8988T (cell line): Measurements from ENCODE around the gene UBA3.

Source experiments
- DNase-seq: peaks from one replicate; pipeline ENCODE4 v3.0.0; 2011

UBA3 gene

GRCh38 chr3:69065318-69065964, 14.7 kb downstream of the UBA3 start:
- no peak for DNase-seq

- DNase-seq: no peak
These were observed 16.5 kb downstream of the UBA3 start for GRCh38 chr3:69063636-69064035.

DNA sequence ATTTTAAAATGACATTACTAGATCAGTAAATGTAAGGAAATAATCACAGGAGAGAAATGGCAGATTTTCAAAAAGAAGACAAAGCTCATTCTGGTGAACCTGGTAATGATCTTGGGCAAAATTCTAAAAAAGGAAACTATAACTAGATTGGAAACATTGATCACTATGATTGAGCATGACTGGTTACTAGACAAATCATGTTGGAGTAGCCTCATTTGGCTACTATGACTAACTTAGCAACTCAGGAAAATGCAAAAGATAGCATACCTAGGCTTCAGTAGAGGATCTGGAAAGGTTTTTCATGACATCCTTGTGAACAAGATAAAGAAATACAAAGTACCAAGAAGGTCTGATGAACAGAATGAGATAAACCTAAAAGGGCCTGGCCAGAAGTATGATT, 20.5 kb downstream of the UBA3 start:
- DNase-seq: no peak

GRCh38 chr3:69058947-69059224, 21.3 kb downstream of the UBA3 start:
- DNase-seq: no peak

DNA sequence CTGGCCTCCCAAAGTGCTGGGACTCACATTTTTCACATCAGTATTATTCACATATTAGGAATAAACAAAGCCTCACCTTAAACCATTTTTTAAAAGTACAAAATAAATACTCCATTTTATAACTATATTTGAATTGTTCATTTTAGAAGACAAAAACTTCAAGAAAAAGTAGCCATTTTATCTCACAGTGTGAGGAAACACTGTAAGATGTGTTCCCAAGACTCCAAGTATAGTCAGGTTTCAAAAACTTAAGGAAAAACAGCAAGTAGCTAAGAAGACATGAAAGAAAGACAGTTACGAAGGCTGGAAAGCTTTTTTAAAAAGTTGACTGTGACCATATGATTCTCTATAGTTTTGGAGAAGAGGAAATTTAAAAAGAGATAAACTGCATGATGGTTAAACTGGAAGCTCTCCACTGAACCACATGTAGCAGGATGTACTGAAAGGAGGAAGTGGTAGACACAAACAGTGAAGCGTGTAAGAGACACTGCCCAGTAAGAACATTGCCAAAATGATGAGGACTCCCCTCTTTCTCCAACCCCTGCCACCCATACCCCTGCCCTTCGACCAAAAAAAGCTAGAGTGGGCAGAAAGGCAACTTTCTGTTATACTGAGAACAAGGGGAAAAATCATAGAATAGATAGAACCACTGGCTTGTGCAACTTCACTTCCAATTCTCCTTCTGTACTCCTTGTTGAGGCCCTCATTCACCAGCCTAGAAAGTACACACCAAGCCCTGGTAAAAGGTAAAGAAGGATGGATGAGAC, 21.8 kb downstream of the UBA3 start:
- DNase-seq: no peak

GRCh38 chr3:69052472-69052898, 27.7 kb downstream of the UBA3 start:
- DNase-seq: no peak

DNA sequence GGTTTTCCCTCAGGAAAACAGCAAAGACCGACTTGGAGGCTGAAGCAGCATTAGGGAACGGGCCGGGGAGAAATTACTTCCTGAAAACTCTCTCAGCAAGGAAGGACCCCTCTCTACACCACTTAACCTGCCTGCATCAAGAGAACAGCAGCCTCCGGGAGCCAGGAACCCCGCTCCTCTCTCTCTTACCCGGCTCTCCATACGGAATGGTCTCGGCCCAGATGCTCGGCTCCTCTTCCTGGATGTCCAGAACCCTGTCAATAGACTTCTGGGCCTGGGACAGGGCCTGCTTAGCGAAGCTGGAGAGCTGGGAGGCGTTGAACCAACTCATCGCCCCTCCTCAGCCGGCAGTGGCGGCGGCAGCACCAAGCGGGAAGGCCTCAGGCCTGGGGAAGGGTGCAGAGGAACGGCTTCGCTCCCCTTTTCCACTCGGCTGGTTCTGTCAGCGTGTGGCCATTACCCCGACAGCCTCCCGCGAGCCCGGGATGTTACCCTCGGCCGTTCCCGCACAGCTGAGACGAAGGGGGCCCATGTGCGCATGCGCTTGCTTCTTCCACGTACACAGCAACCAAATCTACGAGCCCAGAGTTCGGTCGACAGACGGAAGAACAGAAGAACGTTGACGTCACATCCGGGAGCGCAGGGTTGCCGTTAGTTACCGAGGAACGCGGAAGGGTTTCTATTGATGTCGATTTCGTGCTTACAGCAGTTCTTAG, 28.3 kb downstream of the UBA3 start, which contains the start of gene TMF1:
TSS of gene TMF1 (minus strand) at position 578 of the 716 bp plus-strand sequence. CDS start at position 331, 247 bp downstream.
- peak; percentile 47 for DNase-seq

GRCh38 chr3:69048990-69049389, 31.2 kb downstream of the UBA3 start:
- no peak for DNase-seq

DNA sequence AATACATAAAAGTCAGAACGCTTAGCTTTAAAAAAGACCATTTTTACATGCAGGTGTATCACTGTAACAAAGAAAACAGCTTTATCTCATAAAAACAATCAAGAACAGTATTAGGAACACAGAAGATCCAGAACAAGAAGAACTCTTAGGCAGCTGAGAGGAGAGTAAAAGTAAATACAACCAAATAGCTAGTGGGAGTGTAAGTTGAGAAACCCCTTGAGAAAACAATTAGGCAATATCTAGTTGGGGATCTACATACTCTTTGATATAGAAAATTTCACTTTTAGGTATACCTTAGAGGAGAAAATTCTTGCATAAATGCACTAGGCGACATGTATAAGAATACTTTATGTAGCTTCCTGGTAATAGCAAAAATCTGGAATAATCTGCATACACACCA, 35.6 kb downstream of the UBA3 start:
- no peak for DNase-seq

- no peak for DNase-seq
These were observed 46.7 kb downstream of the UBA3 start for GRCh38 chr3:69033470-69033869.

DNA sequence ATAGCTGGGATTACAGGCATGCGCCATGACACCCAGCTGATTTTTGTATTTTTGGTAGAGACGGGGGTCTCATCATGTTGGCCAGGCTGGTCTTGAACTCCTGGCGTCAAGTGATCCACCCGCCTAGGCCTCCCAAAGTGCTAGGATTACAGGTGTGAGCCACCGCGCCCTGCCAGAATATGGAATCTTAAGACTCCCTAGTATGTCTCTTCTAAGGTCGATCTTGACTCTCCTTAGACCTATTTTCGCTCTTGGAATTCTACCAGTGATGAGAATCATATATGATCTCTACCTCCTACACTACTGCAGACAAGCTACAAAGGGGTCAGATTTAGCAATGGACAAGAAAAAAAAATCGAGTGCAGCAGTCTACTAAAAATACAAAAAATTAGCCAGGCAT, 47.4 kb downstream of the UBA3 start:
- no peak for DNase-seq

DNA sequence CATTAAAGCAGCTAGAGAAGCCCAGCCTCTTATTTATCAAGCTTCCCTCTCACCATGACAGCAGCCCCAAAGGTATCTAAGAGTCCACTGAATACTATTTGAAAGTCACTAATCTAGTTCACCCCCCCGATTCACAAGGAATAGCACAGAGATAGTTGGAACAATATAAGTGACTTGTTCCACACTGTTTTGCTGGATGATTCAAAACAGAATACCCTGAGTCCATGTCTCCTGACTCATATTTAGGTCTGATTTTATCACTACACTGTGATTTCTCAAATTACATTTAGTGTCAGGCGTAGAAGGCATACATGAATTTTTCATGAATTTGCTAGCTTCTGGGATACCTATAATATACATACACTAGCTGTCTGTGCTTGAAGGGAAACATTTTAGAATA, 48.0 kb downstream of the UBA3 start:
- no peak for DNase-seq

GRCh38 chr3:69031635-69032034, 48.5 kb downstream of the UBA3 start:
- no peak for DNase-seq

DNA sequence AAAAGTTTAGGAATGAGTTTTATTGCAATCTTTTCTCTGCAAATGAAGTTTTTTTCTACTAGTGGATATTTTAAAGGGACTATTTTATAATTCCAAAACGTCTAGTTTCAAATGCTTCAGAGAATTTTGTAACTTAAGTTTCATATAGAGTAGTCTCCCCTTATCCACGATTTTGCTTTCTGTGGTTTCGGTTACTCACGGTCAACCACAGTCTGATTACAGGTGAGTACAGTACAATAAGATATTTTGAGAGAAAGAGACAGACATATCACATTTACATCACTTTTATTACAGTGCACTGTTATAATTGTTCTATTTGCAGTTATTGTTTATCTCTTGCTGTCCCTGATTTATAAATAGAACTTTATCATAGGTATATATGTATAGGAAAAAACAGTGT, 59.3 kb downstream of the UBA3 start:
- no peak for DNase-seq

DNA sequence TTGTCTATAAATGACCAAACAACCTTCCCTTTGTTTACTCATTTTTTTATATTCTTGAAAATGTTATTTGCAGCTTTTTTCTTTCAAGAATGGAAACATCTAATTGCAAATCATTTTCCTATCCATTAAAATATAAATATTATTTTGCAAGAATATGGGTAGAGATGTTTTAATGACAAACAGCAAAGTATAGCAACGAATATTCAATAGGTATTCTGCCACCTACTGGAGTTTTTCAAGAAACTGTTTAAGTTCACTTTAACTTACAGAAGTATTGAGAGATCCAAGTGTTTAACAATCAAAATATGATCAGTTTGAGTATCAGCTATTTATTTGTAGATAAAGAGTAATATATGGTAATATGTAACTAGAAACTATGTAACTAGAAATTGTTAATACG, 59.7 kb downstream of the UBA3 start:
- DNase-seq: no peak

GRCh38 chr3:69016901-69017300, 63.3 kb downstream of the UBA3 start:
- DNase-seq: no peak

DNA sequence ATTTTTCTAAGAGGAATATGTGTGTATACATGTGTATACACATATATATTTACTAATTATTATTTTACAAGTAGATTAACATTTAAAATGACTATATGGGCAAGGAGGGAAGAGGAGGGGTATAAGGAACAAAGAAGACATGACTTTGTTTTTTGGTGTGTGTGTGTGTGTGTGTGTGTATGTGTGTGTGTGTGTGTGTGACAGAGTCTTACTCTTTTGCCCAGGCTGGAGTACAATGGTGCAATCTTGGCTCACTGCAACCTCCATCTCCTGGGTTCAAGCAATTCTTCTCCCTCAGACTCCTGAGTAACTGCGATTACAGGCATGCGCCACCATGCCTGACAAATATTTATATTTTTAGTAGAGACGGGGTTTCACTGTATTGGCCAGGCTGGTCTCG, 64.1 kb downstream of the UBA3 start:
- DNase-seq: no peak

DNA sequence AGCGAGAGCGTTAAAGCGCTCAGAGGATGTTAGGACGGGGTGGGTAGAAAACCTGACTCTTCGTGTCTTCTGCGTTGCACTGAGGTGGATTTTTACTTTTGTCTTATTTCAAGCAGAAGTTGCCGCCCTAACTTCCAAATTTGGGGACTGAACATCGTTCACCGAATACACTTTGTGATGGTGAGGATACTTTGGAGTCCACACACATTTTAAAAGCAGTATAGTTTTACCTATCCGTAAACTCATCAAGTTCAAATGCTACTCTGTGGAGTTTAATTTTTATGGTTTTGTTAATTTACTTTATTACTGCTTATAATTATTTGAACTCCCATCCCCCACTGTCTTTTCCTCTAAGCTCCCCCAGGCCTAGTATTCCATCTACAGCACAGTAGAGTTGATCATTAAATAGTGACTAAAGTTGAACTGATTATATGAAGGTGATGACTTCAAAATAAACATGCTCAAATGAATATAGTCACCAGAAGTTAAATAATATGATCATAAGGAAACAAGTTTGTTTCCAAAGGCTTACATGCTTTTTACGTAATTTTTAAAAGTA, 66.1 kb downstream of the UBA3 start:
- DNase-seq: no peak

- peak; percentile 88 for DNase-seq
These were observed 66.7 kb downstream of the UBA3 start, which contains the start of gene EOGT for GRCh38 chr3:69013253-69014021. Gene EOGT (minus strand): TSS chr3:69013684. CDS start chr3:69009846, 3,838 bp downstream.

DNA sequence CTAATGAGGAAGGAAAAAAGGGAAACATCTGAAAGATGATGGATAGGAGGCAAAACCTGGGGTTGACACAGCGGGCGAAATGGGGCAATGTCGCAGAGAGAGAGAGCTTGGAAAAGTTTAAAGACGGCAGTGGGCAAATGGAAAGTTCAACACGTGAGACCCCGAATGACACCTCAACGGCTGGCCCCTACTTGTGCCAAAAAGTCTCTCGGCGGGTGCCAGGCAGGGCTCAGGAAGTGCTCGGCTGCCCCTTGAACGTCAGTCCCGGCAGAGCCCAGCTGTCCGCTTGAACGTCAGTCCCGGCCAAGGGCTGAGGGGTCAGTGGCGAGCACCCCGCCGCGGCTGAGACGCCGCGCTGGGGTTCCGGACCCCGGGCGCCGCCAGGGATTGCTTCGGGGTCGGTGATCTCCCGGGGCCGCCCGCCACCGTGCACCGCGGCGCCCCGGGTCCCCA, 67.3 kb downstream of the UBA3 start:
- peak; percentile 55 for DNase-seq

DNA sequence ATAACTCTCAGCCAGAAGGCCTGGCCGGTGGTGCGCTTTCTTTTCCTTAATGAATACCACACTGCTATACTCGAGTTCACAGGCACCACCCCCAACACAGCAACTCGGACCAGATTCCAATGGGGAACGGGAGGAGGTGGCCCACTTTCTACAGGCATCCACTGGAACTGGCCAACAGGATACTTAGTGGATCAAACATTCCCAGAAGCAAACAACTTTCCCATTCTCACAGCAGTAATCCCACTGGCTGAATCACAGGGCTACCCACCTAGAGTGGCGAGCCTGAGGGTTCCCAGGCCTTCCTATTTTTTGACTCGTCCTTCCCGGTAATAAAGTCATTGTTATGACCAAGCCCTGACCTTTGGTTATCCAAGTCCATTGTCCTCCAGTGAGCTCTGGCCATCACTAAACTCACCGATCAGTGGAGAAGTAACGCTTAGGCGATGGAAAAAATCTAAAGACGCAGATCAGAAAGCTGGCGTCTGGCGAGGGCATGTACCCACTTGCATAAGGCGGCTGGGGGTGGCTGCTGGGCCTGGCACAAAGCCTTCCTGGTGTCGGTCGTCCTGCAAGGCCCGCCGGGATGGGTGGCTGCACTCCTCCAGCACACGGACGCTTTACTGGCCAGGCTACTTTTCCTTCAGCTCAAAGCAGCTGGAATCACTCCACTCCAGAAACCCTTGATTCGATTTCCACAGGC, 67.9 kb downstream of the UBA3 start:
- DNase-seq: no peak

GRCh38 chr3:69011096-69011730, 69.0 kb downstream of the UBA3 start:
- DNase-seq: no peak
